Mesothelial cell of epicardium (in vitro differentiated cells): ENCODE results near the gene GCNT2. TPM values are rescaled to one million over a fixed set of nuclear protein-coding genes. Genes with fewer than 3 reads are reported as not detected.

Source experiments
- DNase-seq, 2 experiments: peaks; one replicate each; pipeline ENCODE4 v3.0.0; 2021; ENCODE audit warnings: low spot score in 2 of 2; ENCODE audit not compliant: unreplicated experiment in 2 of 2
- H3K27ac Mint-ChIP-seq: 2 replicates; pipeline ENCODE4 v1.8.0; 2021; ENCODE audit warnings: mixed read lengths
- H3K27me3 Mint-ChIP-seq: 2 replicates; pipeline ENCODE4 v1.8.0; 2021; ENCODE audit warnings: low read depth, mixed read lengths
- H3K36me3 Mint-ChIP-seq: 2 replicates; pipeline ENCODE4 v1.8.0; 2021; ENCODE audit warnings: mixed read lengths
- H3K4me1 Mint-ChIP-seq: 2 replicates; pipeline ENCODE4 v1.8.0; 2021; ENCODE audit warnings: mixed read lengths
- H3K4me3 Mint-ChIP-seq: 2 replicates; pipeline ENCODE4 v1.8.0; 2021; ENCODE audit warnings: mild to moderate bottlenecking, moderate library complexity, mixed read lengths
- H3K9me3 Mint-ChIP-seq: 2 replicates; pipeline ENCODE4 v1.8.0; 2021; ENCODE audit warnings: mixed read lengths
- CTCF ChIP-seq: fragments of 200-600 bp; sonication (generic); IDR thresholded peaks from one replicate; pipeline ENCODE4 v1.5.0; 2021; ENCODE audit warnings: antibody characterized with exemption; ENCODE audit not compliant: unreplicated experiment
- total RNA-seq: library from RNA; stranded (reverse); gene quantifications from 3 replicates; pipeline ENCODE4 v1.2.1, GENCODE V29; 2021

Gene GCNT2
- total RNA-seq, 1 donor from 2014 or later = 29.3 TPM

GRCh38 chr6:10542213-10542612 is 21.1 kb downstream of the GCNT2 start:
- H3K36me3 Mint-ChIP-seq = peaks cover 15% of the 10 kb centered on the region
- H3K4me3 Mint-ChIP-seq = no peak overlapping the region
- no peak for DNase-seq
- no peaks in the 10 kb centered on the region for H3K27me3 Mint-ChIP-seq
- peaks cover 5% of the 10 kb centered on the region for H3K9me3 Mint-ChIP-seq
- peak overlapping the region; percentile 71 for H3K27ac Mint-ChIP-seq
- peaks cover 18% of the 10 kb centered on the region for H3K4me1 Mint-ChIP-seq
- TF ChIP-seq CTCF = no peak

- H3K27me3 Mint-ChIP-seq = no peaks in the 10 kb centered on the region
- peak overlapping the region; percentile 30 for H3K27ac Mint-ChIP-seq
- TF ChIP-seq CTCF = no peak
- H3K36me3 Mint-ChIP-seq = peaks cover 10% of the 10 kb centered on the region
- H3K4me3 Mint-ChIP-seq = no peak overlapping the region
- DNase-seq = no peak
- peaks cover 5% of the 10 kb centered on the region for H3K9me3 Mint-ChIP-seq
- peaks cover 18% of the 10 kb centered on the region for H3K4me1 Mint-ChIP-seq
Measured at GRCh38 chr6:10543488-10543887, 22.3 kb downstream of the GCNT2 start.

GRCh38 chr6:10545482-10545881 is 24.3 kb downstream of the GCNT2 start:
- no peak for TF ChIP-seq CTCF
- Mint-ChIP-seq H3K4me1 (peaks cover 18% of the 10 kb centered on the region), H3K27me3 (no peaks in the 10 kb centered on the region), H3K27ac (peak overlapping the region; percentile 85), H3K36me3 (peaks cover 11% of the 10 kb centered on the region), H3K4me3 (no peak overlapping the region), H3K9me3 (peaks cover 5% of the 10 kb centered on the region)
- DNase-seq = no peak

- H3K27ac Mint-ChIP-seq = no peak overlapping the region
- peaks cover 9% of the 10 kb centered on the region for H3K4me1 Mint-ChIP-seq
- no peak for TF ChIP-seq CTCF
- no peak overlapping the region for H3K4me3 Mint-ChIP-seq
- H3K27me3 Mint-ChIP-seq = no peaks in the 10 kb centered on the region
- H3K36me3 Mint-ChIP-seq = peaks cover 5% of the 10 kb centered on the region
- DNase-seq = no peak
- H3K9me3 Mint-ChIP-seq = no peaks in the 10 kb centered on the region
Measured at GRCh38 chr6:10547809-10548208, 26.7 kb downstream of the GCNT2 start.

- Mint-ChIP-seq H3K4me3 (no peak overlapping the region), H3K4me1 (peaks cover 25% of the 10 kb centered on the region), H3K27ac (no peak overlapping the region), H3K27me3 (no peaks in the 10 kb centered on the region), H3K36me3 (peaks cover 2% of the 10 kb centered on the region), H3K9me3 (no peaks in the 10 kb centered on the region)
- DNase-seq = no peak
- no peak for TF ChIP-seq CTCF
Measured at GRCh38 chr6:10550764-10551163, 29.6 kb downstream of the GCNT2 start.

GRCh38 chr6:10552270-10552810 is 31.2 kb downstream of the GCNT2 start:
- peaks cover 2% of the 10 kb centered on the region for H3K36me3 Mint-ChIP-seq
- H3K4me3 Mint-ChIP-seq = no peak overlapping the region
- H3K4me1 Mint-ChIP-seq = peaks cover 40% of the 10 kb centered on the region
- no peaks in the 10 kb centered on the region for H3K9me3 Mint-ChIP-seq
- TF ChIP-seq CTCF = no peak
- no peak for DNase-seq
- no peaks in the 10 kb centered on the region for H3K27me3 Mint-ChIP-seq
- peak overlapping the region; percentile 55 for H3K27ac Mint-ChIP-seq
